HepG2 (cell line): ENCODE results near the gene MAN1B1. TPM values are rescaled to one million over a fixed set of nuclear protein-coding genes. Genes with fewer than 3 reads are reported as not detected.

ENCODE experiments used
- ASH2L ChIP-seq: fragments of 300-600, 200-600 bp; sonication (generic); IDR thresholded peaks from 2 replicates; pipeline ENCODE4 v1.7.0; 2017; ENCODE audit warnings: low read depth, mild to moderate bottlenecking, moderate library complexity, mixed read lengths, low read length; ENCODE audit not compliant: insufficient read length
- CREB3 ChIP-seq: sonication (generic); formaldehyde crosslinking; IDR thresholded peaks from 2 replicates; pipeline ENCODE4 v1.5.0; 2020; ENCODE audit warnings: missing genetic modification reagents
- DRAP1 ChIP-seq: IDR thresholded peaks from 2 replicates; pipeline ENCODE4 v1.6.1; 2016; ENCODE audit warnings: missing genetic modification reagents, missing compliant biosample characterization
- E2F5 ChIP-seq: sonication (generic); formaldehyde crosslinking; conservative IDR thresholded peaks from 2 replicates; pipeline ENCODE4 v1.4.0; 2020; ENCODE audit warnings: missing genetic modification reagents
- FOXC1 ChIP-seq: sonication (generic); formaldehyde crosslinking; IDR thresholded peaks from 2 replicates; pipeline ENCODE4 v1.8.0; 2022; ENCODE audit warnings: mild to moderate bottlenecking, missing genetic modification reagents, borderline replicate concordance
- FOXP4 ChIP-seq: sonication (generic); formaldehyde crosslinking; IDR thresholded peaks from 2 replicates; pipeline ENCODE4 v1.4.0; 2020; ENCODE audit warnings: missing genetic modification reagents
- GPN1 ChIP-seq: sonication (generic); formaldehyde crosslinking; IDR thresholded peaks from 2 replicates; pipeline ENCODE4 v1.5.1; 2020; ENCODE audit warnings: missing genetic modification reagents, borderline replicate concordance
- IRF9 ChIP-seq: sonication (generic); formaldehyde crosslinking; IDR thresholded peaks from 2 replicates; pipeline ENCODE4 v1.8.0; 2022; ENCODE audit warnings: missing genetic modification reagents, mild to moderate bottlenecking, borderline replicate concordance
- KAT2B ChIP-seq: fragments of 150-350 bp; IDR thresholded peaks from 2 replicates; pipeline ENCODE4 v1.6.1; 2014; ENCODE audit warnings: low read depth, low read length, borderline replicate concordance
- NCOA2 ChIP-seq: sonication (generic); formaldehyde crosslinking; IDR thresholded peaks from 2 replicates; pipeline ENCODE4 v1.8.0; 2022; ENCODE audit warnings: inconsistent platforms
- SALL2 ChIP-seq: sonication (generic); formaldehyde crosslinking; IDR thresholded peaks from 2 replicates; pipeline ENCODE4 v1.8.1; 2023; ENCODE audit warnings: mild to moderate bottlenecking, missing genetic modification reagents, inconsistent platforms
- TGIF2 ChIP-seq: IDR thresholded peaks from 2 replicates; pipeline ENCODE4 v1.6.1; 2016; ENCODE audit warnings: control low read depth, missing compliant biosample characterization
- ZBED4 ChIP-seq: sonication (generic); formaldehyde crosslinking; IDR thresholded peaks from 2 replicates; pipeline ENCODE4 v1.4.0; 2020; ENCODE audit warnings: missing genetic modification reagents, borderline replicate concordance
- ZBTB25 ChIP-seq: IDR thresholded peaks from 2 replicates; pipeline ENCODE4 v1.6.1; 2018; ENCODE audit warnings: missing genetic modification reagents
- ZNF652 ChIP-seq: IDR thresholded peaks from 2 replicates; pipeline ENCODE4 v1.6.1; 2016; ENCODE audit warnings: low read depth, borderline replicate concordance
- ZNF75D ChIP-seq: sonication (generic); formaldehyde crosslinking; IDR thresholded peaks from 2 replicates; pipeline ENCODE4 v1.8.1; 2023; ENCODE audit warnings: missing genetic modification reagents, mild to moderate bottlenecking, borderline replicate concordance
- polyA plus RNA-seq, 8 experiments: library from polyadenylated mRNA; depleted of rRNA in 3 of 8; stranded (reverse) in 7 of 8; unstranded in 1 of 8; fragments of >200 nt; fragmentation: Illumina TruSeq in 4 of 8; extraction: Trizol in 4 of 8; gene quantifications; 2 replicates each; pipeline versions ENCODE4 v1.2.1 to v1.2.3, GENCODE V29; 2011 to 2016; ENCODE audit warnings: low read depth in 4 of 8, missing spikeins in 1 of 8, mixed read lengths in 1 of 8; ENCODE audit not compliant: insufficient read depth in 1 of 8
- total RNA-seq, 5 experiments: library from RNA; depleted of rRNA; stranded (reverse); fragments of >200 nt; fragmentation: Illumina TruSeq; extraction: Trizol; gene quantifications; 2 replicates each; pipeline ENCODE4 v1.2.3, GENCODE V29; 2016; ENCODE audit warnings: low read depth in 1 of 5

Gene MAN1B1
- total and polyA plus RNA-seq, 2 of the 13 experiments (the other 11 are each of a cell fraction or from before 2014, with no cell fraction given), result 48.9 to 59.5 TPM

GRCh38 chr9:137070201-137070905 is 16.4 kb upstream of the MAN1B1 start, which contains the start of gene SAPCD2 (continued):
- TF ChIP-seq ZBED4 (CRISPR knock-in tag) (peak; percentile 72), TGIF2 (CRISPR knock-in tag) (0 out of 2 replicates have a peak, but pooled peaks have one; percentile 20), NCOA2 (CRISPR knock-in tag) (no peak; the same call in 1 of the 2 replicates), GPN1 (CRISPR knock-in tag) (no peak), E2F5 (CRISPR knock-in tag) (no peak), CREB3 (no peak), ZBTB25 (CRISPR knock-in tag) (no peak), IRF9 (peak; percentile 24; the same call in 1 of the 2 replicates), DRAP1 (CRISPR knock-in tag) (peak; percentile 77), ASH2L (peak; percentile 73), SALL2 (CRISPR knock-in tag) (0 out of 2 replicates have a peak, but pooled peaks have one; percentile 8), KAT2B (no peak), ZNF75D (CRISPR knock-in tag) (no peak), ZNF652 (CRISPR knock-in tag) (no peak), FOXP4 (CRISPR knock-in tag) (peak; percentile 18; the same call in 1 of the 2 replicates), FOXC1 (CRISPR knock-in tag) (no peak)
